Breast epithelium (tissue), 3 donors: Measurements from ENCODE around the gene ROBO3.

Experiments used
- CTCF ChIP-seq, 3 donors: fragments of 450-650 bp; IDR thresholded peaks; one replicate each; pipeline ENCODE4 v1.5.1; 2016 to 2017; ENCODE audit warnings: antibody characterized with exemption in 3 of 3, mild to moderate bottlenecking in 3 of 3, moderate library complexity in 3 of 3
- POLR2A ChIP-seq: fragments of 450-650 bp; IDR thresholded peaks from one replicate; pipeline ENCODE4 v1.6.1; 2016; ENCODE audit warnings: antibody characterized with exemption, mild to moderate bottlenecking, moderate library complexity
- POLR2AphosphoS5 ChIP-seq, 3 donors: sonication (generic); formaldehyde crosslinking; IDR thresholded peaks; one replicate each; pipeline ENCODE4 v1.6.1; 2017; ENCODE audit warnings: antibody characterized with exemption in 3 of 3

- TF ChIP-seq POLR2AphosphoS5 (IDR thresholded peaks at IDR 0.05) (no peak), CTCF (IDR thresholded peaks at IDR 0.05) (no peak), POLR2A (no peak)
These were observed 31.0 kb downstream of the ROBO3 start for GRCh38 chr11:124896071-124896750.
